Ishikawa (cell line): ENCODE data around the gene RTL5.

ENCODE experiments used
- CEBPB ChIP-seq: IDR thresholded peaks from 2 replicates; pipeline ENCODE4 v1.6.1; 2012
- CREB1 ChIP-seq: IDR thresholded peaks from 2 replicates; pipeline ENCODE4 v1.6.1; 2012; ENCODE audit warnings: low read depth
- EGR1 ChIP-seq: IDR thresholded peaks from 2 replicates; pipeline ENCODE4 v1.6.1; 2012
- EP300 ChIP-seq: IDR thresholded peaks from 2 replicates; pipeline ENCODE4 v1.6.1; 2012; ENCODE audit warnings: borderline replicate concordance
- FOXM1 ChIP-seq: IDR thresholded peaks from 2 replicates; pipeline ENCODE4 v1.6.1; 2012; ENCODE audit warnings: low read depth, borderline replicate concordance
- MAX ChIP-seq: IDR thresholded peaks from 2 replicates; pipeline ENCODE4 v1.6.1; 2012
- NFIC ChIP-seq: IDR thresholded peaks from 2 replicates; pipeline ENCODE4 v1.6.1; 2012
- RAD21 ChIP-seq: IDR thresholded peaks from 2 replicates; pipeline ENCODE4 v1.6.1; 2012; ENCODE audit warnings: low read depth
- REST ChIP-seq: IDR thresholded peaks from 2 replicates; pipeline ENCODE4 v1.6.1; 2012; ENCODE audit warnings: low read depth, mild to moderate bottlenecking
- TAF1 ChIP-seq: IDR thresholded peaks from 2 replicates; pipeline ENCODE4 v1.6.1; 2012; ENCODE audit warnings: low read depth, mild to moderate bottlenecking
- TCF12 ChIP-seq: IDR thresholded peaks from 2 replicates; pipeline ENCODE4 v1.6.1; 2012; ENCODE audit warnings: low read depth
- TEAD4 ChIP-seq: IDR thresholded peaks from 2 replicates; pipeline ENCODE4 v1.6.1; 2012
- USF1 ChIP-seq: IDR thresholded peaks from 2 replicates; pipeline ENCODE4 v1.6.1; 2012
- YY1 ChIP-seq: IDR thresholded peaks from 2 replicates; pipeline ENCODE4 v1.6.1; 2012; ENCODE audit warnings: low read depth

- no peak for TF ChIP-seq NFIC
- no peak for TF ChIP-seq TAF1
- TF ChIP-seq EGR1: no peak
- no peak for TF ChIP-seq RAD21
- no peak for TF ChIP-seq REST
- TF ChIP-seq TEAD4: no peak
- TF ChIP-seq MAX: no peak
- TF ChIP-seq CREB1: no peak
- TF ChIP-seq EP300: no peak
- no peak for TF ChIP-seq CEBPB
- no peak for TF ChIP-seq YY1
- TF ChIP-seq FOXM1: no peak
- TF ChIP-seq TCF12: no peak
- no peak for TF ChIP-seq USF1
These were observed 50.0 kb downstream of the RTL5 start for GRCh38 chrX:72081605-72082320.
